Measurements from ENCODE around the gene PUS1.

GRCh38 chr12:131917711-131918306 is 11.3 kb upstream of the PUS1 start:
- TF ChIP-seq PPARA (CRISPR knock-in tag; IDR thresholded peaks at IDR 0.05; ENCODE audit: borderline replicate concordance) (no peak), POU6F1 (CRISPR knock-in tag; IDR thresholded peaks at IDR 0.05; ENCODE audit: borderline replicate concordance, low read depth) (no peak), ARNTL (CRISPR knock-in tag; IDR thresholded peaks at IDR 0.05; ENCODE audit: borderline replicate concordance, low read depth) (no peak), ZFP30 (CRISPR knock-in tag; IDR thresholded peaks at IDR 0.05) (no peak)
